ENCODE data around the gene NTN4. TPM values are rescaled to one million over a fixed set of nuclear protein-coding genes. Genes with fewer than 3 reads are reported as not detected.

The NTN4 gene
- total RNA-seq, 2 experiments from 2014 or later, result not detected

DNA sequence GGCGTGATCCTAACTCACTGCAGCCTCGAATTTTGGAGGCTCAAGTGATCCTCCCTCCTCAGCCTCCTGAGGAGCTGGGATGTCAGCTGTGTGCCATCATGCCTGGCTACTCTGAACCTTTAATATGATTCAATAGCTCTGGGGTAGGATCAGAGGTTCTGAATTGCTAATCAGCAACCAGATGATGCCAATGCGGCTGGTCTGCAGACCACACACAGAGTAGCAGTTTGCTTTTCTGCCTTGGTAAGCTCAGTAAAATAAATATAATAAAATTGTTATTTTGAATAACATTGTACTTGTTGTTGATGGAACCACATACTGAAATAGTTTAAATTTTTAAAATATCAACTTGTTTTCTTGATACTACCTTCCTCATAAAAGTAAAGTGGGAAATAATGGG lies 86.6 kb downstream of the NTN4 start:
- H3K4me1 Mint-ChIP-seq (ENCODE audit: low read depth), result no peaks in the 10 kb centered on the region
- ChIA-PET CTCF (no interaction called here), POLR2A (interaction anchor here (0.8 kb wide), 1 partner anchor 13 kb away, joined by 3 read pairs; no protein-coding TSS in a partner anchor)
- H3K9me3 Mint-ChIP-seq, result no peaks in the 10 kb centered on the region
- H3K27me3 Mint-ChIP-seq, result peaks cover 3% of the 10 kb centered on the region
- H3K36me3 Mint-ChIP-seq (ENCODE audit: low read depth), result no peaks in the 10 kb centered on the region
- H3K4me3 Mint-ChIP-seq, result no peak overlapping the region
- H3K27ac Mint-ChIP-seq, result no peak overlapping the region
- ATAC-seq, result no peak
- TF ChIP-seq, protein P1, sequence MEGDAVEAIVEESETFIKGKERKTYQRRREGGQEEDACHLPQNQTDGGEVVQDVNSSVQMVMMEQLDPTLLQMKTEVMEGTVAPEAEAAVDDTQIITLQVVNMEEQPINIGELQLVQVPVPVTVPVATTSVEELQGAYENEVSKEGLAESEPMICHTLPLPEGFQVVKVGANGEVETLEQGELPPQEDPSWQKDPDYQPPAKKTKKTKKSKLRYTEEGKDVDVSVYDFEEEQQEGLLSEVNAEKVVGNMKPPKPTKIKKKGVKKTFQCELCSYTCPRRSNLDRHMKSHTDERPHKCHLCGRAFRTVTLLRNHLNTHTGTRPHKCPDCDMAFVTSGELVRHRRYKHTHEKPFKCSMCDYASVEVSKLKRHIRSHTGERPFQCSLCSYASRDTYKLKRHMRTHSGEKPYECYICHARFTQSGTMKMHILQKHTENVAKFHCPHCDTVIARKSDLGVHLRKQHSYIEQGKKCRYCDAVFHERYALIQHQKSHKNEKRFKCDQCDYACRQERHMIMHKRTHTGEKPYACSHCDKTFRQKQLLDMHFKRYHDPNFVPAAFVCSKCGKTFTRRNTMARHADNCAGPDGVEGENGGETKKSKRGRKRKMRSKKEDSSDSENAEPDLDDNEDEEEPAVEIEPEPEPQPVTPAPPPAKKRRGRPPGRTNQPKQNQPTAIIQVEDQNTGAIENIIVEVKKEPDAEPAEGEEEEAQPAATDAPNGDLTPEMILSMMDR (IDR thresholded peaks at IDR 0.05), result no peak
- intact Hi-C loops (cut with micrococcal nuclease), result no loop called here
- no peak for DNase-seq

DNA sequence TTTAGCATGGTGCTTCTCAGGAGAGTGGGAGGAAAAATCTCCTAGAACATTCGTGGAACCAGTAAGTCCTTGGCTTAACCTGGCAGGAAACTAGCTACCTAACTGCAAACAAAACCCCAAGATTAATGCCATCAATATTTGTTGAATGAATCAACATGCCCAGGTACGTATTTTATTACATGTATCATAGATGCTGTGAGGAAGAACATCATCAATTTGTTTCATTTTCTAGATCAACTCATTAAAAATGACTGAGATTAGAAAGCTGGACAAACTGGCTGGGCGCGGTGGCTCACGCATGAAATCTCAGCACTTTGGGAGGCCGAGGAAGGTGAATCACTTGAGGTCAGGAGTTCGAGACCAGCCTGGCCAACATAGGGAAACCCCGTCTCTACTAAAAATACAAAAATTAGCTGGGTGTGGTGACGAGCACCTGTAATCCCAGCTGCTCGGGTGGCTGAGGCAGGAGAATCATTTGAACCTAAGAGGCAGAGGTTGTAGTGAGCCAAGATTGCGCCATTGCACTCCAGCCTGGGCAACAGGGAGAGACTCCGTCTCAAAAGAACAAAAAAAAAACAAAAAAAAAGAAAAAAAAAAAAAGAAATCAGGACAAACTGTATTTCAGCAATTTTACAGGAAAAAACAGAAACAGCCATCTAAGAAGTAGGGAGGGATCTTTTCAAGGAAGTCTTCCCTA lies 88.7 kb downstream of the NTN4 start:
- H3K27ac Mint-ChIP-seq, result no peak overlapping the region
- no peaks in the 10 kb centered on the region for H3K4me1 Mint-ChIP-seq (ENCODE audit: low read depth)
- intact Hi-C loops (cut with micrococcal nuclease), result no loop called here
- DNase-seq (no peak), ATAC-seq (no peak)
- TF ChIP-seq, protein P1 (IDR thresholded peaks at IDR 0.05), result no peak
- CTCF ChIA-PET, result interaction anchor here (0.6 kb wide), 1 partner anchor 764 kb away, joined by 3 read pairs; no protein-coding TSS in a partner anchor
- POLR2A ChIA-PET, result interaction anchor here (0.7 kb wide), 1 partner anchor 41 kb away, joined by 3 read pairs; no protein-coding TSS in a partner anchor
- no peak overlapping the region for H3K4me3 Mint-ChIP-seq
- H3K36me3 Mint-ChIP-seq (ENCODE audit: low read depth), result no peaks in the 10 kb centered on the region
- no peaks in the 10 kb centered on the region for H3K9me3 Mint-ChIP-seq
- no peaks in the 10 kb centered on the region for H3K27me3 Mint-ChIP-seq

DNA sequence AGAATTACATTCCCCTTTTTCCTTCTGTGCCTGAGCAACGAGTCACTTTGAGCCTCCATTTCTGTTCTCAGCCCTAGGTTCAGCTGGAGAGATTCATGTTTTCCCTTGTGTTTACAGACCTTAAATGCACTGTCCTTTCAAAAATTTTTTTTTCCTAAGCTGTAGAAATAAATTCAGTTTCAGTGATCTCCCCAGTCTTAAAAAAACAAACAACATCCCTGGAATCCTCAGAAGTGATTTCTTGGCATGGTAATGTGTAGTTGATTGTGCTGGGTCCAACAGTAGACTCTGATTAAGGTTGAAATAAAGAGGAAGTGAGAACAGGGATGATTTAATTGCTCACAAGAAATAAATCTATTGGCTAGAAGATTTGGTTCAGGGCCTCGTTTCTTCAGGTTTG lies 89.3 kb downstream of the NTN4 start:
- TF ChIP-seq, protein P1 (IDR thresholded peaks at IDR 0.05), result no peak
- POLR2A ChIA-PET, result interaction anchor here (0.7 kb wide), 1 partner anchor 40 kb away, joined by 3 read pairs; no protein-coding TSS in a partner anchor
- ATAC-seq (no peak), DNase-seq (no peak)
- H3K36me3 Mint-ChIP-seq (ENCODE audit: low read depth), result no peaks in the 10 kb centered on the region
- H3K27me3 Mint-ChIP-seq, result no peaks in the 10 kb centered on the region
- H3K27ac Mint-ChIP-seq, result no peak overlapping the region
- H3K9me3 Mint-ChIP-seq, result no peaks in the 10 kb centered on the region
- H3K4me3 Mint-ChIP-seq, result no peak overlapping the region
- H3K4me1 Mint-ChIP-seq (ENCODE audit: low read depth), result no peaks in the 10 kb centered on the region
- intact Hi-C loops (cut with micrococcal nuclease), result no loop called here
- CTCF ChIA-PET, result no interaction called here

DNA sequence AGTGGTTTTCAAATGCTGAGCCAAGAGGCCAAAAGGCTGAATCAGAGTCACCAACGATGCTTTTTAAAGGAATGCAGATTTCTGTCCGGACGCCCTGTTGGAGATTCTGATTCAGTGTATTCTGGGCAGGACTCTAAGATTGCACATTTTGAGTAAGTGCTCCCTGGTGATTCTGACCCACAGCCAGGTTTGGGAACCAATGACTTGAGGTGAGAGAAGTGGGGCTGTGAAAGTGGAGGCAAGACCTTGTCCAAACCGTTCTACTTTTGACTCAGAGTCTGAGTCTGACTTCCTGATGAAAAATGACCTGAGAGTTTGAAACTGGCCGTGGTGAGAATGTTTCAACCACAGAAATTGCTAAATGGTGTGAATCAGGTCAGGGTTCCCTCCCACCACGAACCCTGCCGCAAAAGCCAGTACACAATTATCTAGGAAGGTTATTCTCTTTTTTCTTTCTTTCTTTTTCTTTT lies 90.2 kb downstream of the NTN4 start:
- DNase-seq (no peak), ATAC-seq (no peak)
- Mint-ChIP-seq H3K36me3 (ENCODE audit: low read depth) (no peaks in the 10 kb centered on the region), H3K4me1 (ENCODE audit: low read depth) (no peaks in the 10 kb centered on the region), H3K27me3 (no peaks in the 10 kb centered on the region), H3K27ac (no peak overlapping the region), H3K9me3 (no peaks in the 10 kb centered on the region), H3K4me3 (no peak overlapping the region)
- CTCF ChIA-PET, result interaction anchor here (0.6 kb wide), 1 partner anchor 254 kb away, joined by 3 read pairs; no protein-coding TSS in a partner anchor
- intact Hi-C loops (cut with micrococcal nuclease), result no loop called here
- TF ChIP-seq, protein P1 (IDR thresholded peaks at IDR 0.05), result no peak
- POLR2A ChIA-PET, result no interaction called here

DNA sequence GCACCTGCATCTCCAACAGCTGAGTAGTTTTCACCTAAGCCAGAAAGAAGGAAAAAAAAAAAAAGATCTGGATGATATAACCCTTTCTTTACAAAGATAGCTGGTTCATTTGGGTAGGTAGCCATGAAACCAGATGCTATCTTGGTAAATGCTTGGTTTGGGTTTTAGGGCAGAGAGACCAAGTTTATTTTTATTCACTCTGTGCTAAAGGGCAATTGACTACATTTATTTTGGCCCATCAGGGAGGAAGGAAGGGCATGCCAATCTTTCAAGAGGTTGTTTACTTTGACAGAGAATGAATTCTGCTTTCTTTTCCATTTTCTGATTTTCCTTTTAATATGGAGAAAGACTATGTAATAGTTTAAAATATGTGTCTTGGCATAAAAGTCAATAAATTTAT lies 91.0 kb downstream of the NTN4 start:
- Mint-ChIP-seq H3K9me3 (no peaks in the 10 kb centered on the region), H3K4me3 (no peak overlapping the region), H3K36me3 (ENCODE audit: low read depth) (no peaks in the 10 kb centered on the region), H3K27ac (no peak overlapping the region), H3K4me1 (ENCODE audit: low read depth) (no peaks in the 10 kb centered on the region), H3K27me3 (no peaks in the 10 kb centered on the region)
- DNase-seq (no peak), ATAC-seq (no peak)
- TF ChIP-seq, protein P1 (IDR thresholded peaks at IDR 0.05), result no peak
- ChIA-PET POLR2A (no interaction called here), CTCF (no interaction called here)
- intact Hi-C loops (cut with micrococcal nuclease), result no loop called here
